Activated CD4-positive, alpha-beta T cell treated with anti-CD3 and anti-CD28 coated beads, Interleukin-2, amount 50 U/mL, for 48 hours (primary cell): ENCODE data around the gene CR1.
"Not testable (repeated sequence)": the region's sequence is repeated elsewhere in the genome, so short reads cannot be mapped to it uniquely, and the experiment has no call there.

Experiments used
- DNase-seq, 2 experiments: peaks; one replicate each; pipeline ENCODE4 v3.0.0-alpha.2; 2020

CR1 gene

GRCh38 chr1:207495801-207496792 is at the start of gene CR1:
CR1 (plus strand) TSS chr1:207496157; CDS start chr1:207496268, 111 bp downstream.
- DNase-seq: peak; percentile 26 to 33

GRCh38 chr1:207453710-207454045 is 42.3 kb upstream of the CR1 start:
- no peak for DNase-seq

- peak; percentile 55 to 63 for DNase-seq
Observed at GRCh38 chr1:207454046-207454964, 41.7 kb upstream of the CR1 start, which contains the start of gene CR2. CR2 (plus strand) TSS chr1:207454328; CDS start chr1:207454419, 91 bp downstream.

- DNase-seq: no peak
Observed at GRCh38 chr1:207455183-207455754, 40.7 kb upstream of the CR1 start.

GRCh38 chr1:207458414-207458813 is 37.5 kb upstream of the CR1 start:
- no peak for DNase-seq

GRCh38 chr1:207459008-207459407 is 36.9 kb upstream of the CR1 start:
- DNase-seq: no peak

GRCh38 chr1:207461649-207462048 is 34.3 kb upstream of the CR1 start:
- no peak for DNase-seq

GRCh38 chr1:207462535-207462934 is 33.4 kb upstream of the CR1 start:
- no peak for DNase-seq

- no peak for DNase-seq
Observed at GRCh38 chr1:207463021-207463420, 32.9 kb upstream of the CR1 start.

- DNase-seq: no peak
Observed at GRCh38 chr1:207463571-207463970, 32.4 kb upstream of the CR1 start.

- DNase-seq: no peak
Observed at GRCh38 chr1:207470927-207471326, 25.0 kb upstream of the CR1 start.

GRCh38 chr1:207474210-207474609 is 21.7 kb upstream of the CR1 start:
- no peak for DNase-seq

- no peak for DNase-seq
Observed at GRCh38 chr1:207486198-207486597, 9.8 kb upstream of the CR1 start.

- DNase-seq: no peak
Observed at GRCh38 chr1:207487636-207488035, 8.3 kb upstream of the CR1 start.

- DNase-seq: no peak
Observed at GRCh38 chr1:207493212-207493611, 2.7 kb upstream of the CR1 start.

GRCh38 chr1:207494171-207494570 is 1.8 kb upstream of the CR1 start:
- DNase-seq: no peak

- DNase-seq: not testable (repeated sequence)
Observed at GRCh38 chr1:207495281-207495680, 676 bp upstream of the CR1 start.

- DNase-seq: no peak
Observed at GRCh38 chr1:207497941-207498340, 2.0 kb downstream of the CR1 start.

GRCh38 chr1:207499573-207499972 is 3.6 kb downstream of the CR1 start:
- peak; percentile 72 to 77 for DNase-seq

GRCh38 chr1:207500306-207500705 is 4.3 kb downstream of the CR1 start:
- DNase-seq: no peak

GRCh38 chr1:207501071-207501470 is 5.1 kb downstream of the CR1 start:
- DNase-seq: no peak

GRCh38 chr1:207502726-207503125 is 6.8 kb downstream of the CR1 start:
- no peak for DNase-seq

- no peak for DNase-seq
Observed at GRCh38 chr1:207503950-207504349, 8.0 kb downstream of the CR1 start.
